HG02981 (cell line): ENCODE data around the gene OAS3.

Experiments
- ATAC-seq: cut with Tn5 transposase; IDR thresholded peaks from one replicate; pipeline ENCODE4 v1.9.1; 2021; ENCODE audit warnings: mild to moderate bottlenecking, moderate library complexity; ENCODE audit not compliant: unreplicated experiment

The OAS3 gene

DNA sequence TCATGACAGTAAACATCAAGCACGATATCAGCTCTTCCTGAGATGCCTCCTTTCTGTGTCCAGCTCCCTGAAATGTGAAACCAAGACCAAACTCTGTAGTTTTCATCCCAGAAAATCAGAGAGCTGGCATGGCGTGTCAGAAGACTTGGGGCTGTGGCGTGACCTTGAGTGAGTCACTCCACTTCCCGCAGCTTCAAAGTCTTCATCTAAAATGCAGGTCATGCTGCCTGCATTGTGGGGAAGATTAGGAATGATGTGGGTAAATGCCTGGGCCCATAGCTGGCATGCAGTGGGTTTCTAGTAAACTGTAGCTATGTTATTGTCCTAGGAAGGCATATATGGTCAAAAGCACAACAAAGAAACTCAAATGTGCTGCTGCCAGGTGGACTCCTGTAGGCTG lies 68.9 kb downstream of the OAS3 start:
- no peak for ATAC-seq

DNA sequence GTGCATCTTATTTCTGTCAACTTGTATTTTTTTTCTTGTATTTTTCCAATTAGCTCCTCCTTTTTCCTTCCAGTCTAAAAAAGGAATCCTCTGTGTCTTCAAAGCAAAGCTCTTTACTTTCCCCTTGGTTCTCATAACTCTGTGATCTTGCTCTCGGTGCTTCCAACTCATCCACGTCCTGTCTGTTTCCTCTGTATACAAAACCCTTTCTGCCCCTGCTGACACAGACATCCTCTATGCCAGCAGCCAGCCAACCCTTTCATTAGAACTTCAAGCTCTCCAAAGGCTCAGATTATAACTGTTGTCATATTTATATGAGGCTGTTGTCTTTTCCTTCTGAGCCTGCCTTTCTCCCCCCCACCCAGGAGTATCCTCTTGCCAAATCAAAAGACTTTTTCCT lies 72.4 kb downstream of the OAS3 start:
- no peak for ATAC-seq

DNA sequence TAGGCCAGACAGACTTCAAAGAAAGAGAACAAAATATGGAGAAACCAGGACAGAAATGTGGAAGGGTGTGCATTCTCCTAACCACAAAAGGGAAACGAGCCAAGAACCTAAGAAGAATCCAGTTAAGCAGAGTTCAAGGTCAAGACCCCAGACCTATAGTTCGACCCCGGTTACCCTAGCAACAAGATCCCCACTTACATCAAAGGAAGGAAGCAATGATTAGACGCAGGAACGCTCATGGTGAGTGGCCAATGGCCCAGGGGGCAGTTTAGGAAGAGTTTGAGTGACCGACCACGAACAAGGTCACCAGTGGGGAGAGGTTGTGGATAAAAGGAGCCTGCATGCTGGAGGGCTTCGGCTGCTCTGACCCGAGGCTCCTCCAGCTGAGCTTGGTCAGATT lies 76.3 kb downstream of the OAS3 start:
- no peak for ATAC-seq

DNA sequence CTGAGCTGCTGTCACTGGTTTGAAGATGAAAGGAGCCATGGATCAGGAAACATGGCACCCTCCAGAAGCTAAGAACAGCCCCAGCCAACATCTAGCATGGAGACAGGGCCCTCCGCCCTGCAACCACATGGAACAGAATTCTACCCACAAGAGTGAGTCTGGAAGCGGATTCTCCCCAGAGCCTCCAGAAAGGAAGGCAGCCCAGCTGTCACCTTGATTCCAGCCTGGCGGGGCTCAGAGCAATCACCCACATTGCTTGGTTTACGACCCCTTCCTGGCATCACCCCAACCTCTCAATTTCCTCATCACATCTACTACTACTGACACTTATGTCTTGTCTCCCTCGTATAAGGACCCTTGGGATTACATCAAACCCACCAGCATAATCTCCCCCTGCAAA lies 78.5 kb downstream of the OAS3 start:
- no peak for ATAC-seq

DNA sequence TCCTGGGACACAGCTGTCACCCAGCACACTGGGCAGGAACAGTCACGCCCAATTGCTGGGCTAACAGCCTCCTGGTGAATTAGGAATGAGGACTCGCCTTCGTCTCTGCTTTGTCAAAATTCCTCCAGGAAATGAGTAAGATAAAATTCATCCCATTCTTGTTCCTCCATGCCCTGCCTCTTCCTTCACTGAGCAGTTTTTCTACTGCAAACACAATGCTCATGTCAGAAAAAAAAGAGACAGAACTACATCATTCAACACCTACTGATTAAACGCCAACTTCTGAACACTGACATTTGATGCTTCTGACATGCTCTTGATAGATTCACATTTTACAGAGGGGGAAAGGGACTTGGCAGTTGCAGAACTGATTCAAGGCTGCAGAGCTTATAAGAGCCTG lies 80.8 kb downstream of the OAS3 start:
- no peak for ATAC-seq

DNA sequence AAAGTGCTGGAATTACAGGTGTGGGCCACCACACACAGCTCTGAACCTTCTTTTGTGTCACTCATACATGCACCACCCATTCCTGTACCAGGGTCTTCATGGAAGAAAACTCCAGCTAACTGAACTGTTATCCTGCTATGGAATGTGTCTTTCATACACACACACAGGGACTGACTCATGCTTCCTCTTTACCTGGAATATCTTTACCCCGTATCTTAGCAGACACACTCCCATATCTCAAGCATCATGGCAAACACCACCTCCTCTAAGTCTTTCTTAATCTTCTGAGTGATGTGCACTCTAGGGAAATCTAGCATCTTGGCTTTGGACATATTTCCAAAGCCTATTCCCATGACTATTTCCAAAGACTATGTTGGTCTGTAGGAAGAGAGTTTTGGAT lies 83.2 kb downstream of the OAS3 start:
- ATAC-seq: no peak
